ENCODE measurements around the gene SYTL2. TPM values are rescaled to one million over a fixed set of nuclear protein-coding genes. Genes with fewer than 3 reads are reported as not detected.

SYTL2 gene
- total and polyA plus RNA-seq, 4 donors: 2.6 to 27.4 (median 4.4) TPM

DNA sequence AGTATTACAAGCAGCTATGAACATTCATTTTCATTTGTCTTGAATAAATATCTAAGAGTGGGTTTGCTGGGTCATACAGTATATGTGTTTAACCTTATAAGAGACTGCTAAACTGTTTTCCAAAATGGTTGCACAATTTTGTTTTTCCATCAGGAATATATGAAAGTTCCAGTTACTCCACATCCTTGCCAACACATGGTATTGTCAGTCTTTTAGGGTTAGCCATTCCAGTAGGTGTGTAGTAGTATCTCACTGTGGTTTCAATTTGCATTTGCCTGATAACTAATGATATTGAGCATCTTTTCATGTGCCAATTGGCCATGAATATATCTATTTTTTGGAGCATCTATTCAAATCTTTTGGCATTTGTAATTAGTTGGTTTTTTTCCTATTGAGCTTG lies 36.5 kb upstream of the SYTL2 start (continued):
- TF ChIP-seq HNF4G (IDR thresholded peaks at IDR 0.05): no peak
- no peak for TF ChIP-seq FOXA1 (IDR thresholded peaks at IDR 0.05)
- no peak for TF ChIP-seq HNF4A (conservative IDR thresholded peaks at IDR 0.05)
- no peak for TF ChIP-seq FOXA2 (IDR thresholded peaks at IDR 0.05)
- no peak for TF ChIP-seq GABPA (IDR thresholded peaks at IDR 0.05 in 1 of 2, conservative IDR thresholded peaks at IDR 0.05 in 1 of 2)

DNA sequence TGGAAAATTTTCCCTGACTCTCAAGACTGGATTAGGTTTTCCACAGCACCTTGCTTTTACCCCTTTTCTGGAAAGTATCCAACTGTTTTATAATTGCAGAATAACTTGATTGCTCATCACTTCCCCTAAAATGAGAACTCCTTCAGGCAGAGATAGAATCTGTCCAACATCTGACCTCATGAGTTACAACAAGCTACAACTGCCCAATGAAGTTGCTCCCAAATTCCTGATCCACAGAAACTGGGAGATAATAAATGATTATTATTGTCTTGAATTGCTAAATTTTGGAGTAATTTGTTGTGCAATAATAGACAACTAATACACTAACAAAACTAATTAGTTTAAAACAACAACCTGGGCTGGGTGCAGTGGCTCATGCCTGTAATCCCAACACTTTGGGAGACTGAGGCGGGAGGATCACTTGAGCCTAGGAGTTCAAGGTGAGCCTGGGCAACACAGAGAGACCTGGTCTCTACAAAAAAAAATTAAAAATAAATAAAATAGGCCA lies 34.2 kb upstream of the SYTL2 start:
- TF ChIP-seq JUND (IDR thresholded peaks at IDR 0.05): no peak
- no peak for TF ChIP-seq NR2F2 (IDR thresholded peaks at IDR 0.05)
- TF ChIP-seq MAX (IDR thresholded peaks at IDR 0.05): no peak
- TF ChIP-seq GABPA (IDR thresholded peaks at IDR 0.05 in 1 of 2, conservative IDR thresholded peaks at IDR 0.05 in 1 of 2): no peak
- no peak for TF ChIP-seq FOXA1 (IDR thresholded peaks at IDR 0.05)
- no peak for TF ChIP-seq FOXA2 (IDR thresholded peaks at IDR 0.05)
- TF ChIP-seq YY1 (IDR thresholded peaks at IDR 0.05): no peak
- no peak for TF ChIP-seq EGR1 (IDR thresholded peaks at IDR 0.05; ENCODE audit: low read depth in 2 of 2)
- Histone ChIP-seq H3K9ac (ENCODE audit: low read depth in 1 of 2, low read length in 2 of 2) (no peak overlapping the region), H3K9me3 (ENCODE audit: control insufficient read depth in 4 of 4, low read length in 3 of 4) (no peaks in the 10 kb centered on the region), H3K27me3 (ENCODE audit: control insufficient read depth in 4 of 4, insufficient read depth in 4 of 4, low read length in 3 of 4) (no peaks in the 10 kb centered on the region), H3K4me3 (ENCODE audit: low read depth in 1 of 3, low read length in 3 of 3) (no peak overlapping the region), H3K4me1 (ENCODE audit: control insufficient read depth in 4 of 4, insufficient read depth in 4 of 4, low read length in 3 of 4) (no peaks in the 10 kb centered on the region), H3K36me3 (ENCODE audit: control insufficient read depth in 4 of 4, insufficient read depth in 3 of 4, low read depth in 1 of 4, low read length in 3 of 4) (peaks cover 0 to 1% (median 0%) of the 10 kb centered on the region in 4 donors), H3K27ac (ENCODE audit: low read depth in 1 of 2, low read length in 2 of 2) (no peak overlapping the region)
- no peak for DNase-seq (ENCODE audit: low spot score)
- WGBS: 100% methylated on average over 1 of the region's 1 CpG

DNA sequence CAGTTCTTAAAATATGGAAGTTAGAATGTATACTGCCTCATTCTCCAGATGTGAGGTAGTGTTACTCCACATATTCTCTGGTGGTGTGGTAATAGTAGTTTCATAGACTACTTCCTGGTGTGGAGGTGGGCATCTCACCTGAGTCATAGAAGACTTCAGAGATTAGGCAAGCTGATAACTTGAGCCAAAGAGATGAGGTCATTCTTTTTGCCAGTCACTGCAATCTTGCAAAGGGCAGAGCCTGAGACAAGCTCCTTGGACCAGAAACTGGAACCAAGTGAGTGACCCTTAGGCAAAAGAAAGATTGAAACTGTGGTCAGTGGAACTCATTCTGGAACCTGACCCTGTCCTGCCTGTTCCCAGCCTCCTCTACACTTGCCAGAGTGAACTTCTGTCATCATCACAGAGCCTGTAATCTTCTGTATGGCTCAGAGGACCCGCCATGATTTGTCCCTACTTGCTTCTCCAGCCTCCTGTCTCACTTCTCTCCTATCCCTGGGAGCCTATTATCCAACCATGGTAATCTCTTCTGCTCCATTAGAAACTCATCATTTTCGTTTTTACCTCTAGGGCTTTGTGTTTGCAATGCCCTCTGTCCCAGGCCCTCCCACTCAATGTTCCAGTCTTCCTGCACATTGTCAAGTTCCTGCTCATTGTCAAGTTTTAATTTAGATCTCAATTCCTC lies 33.6 kb upstream of the SYTL2 start:
- no peak overlapping the region for H3K9ac ChIP-seq (ENCODE audit: low read depth in 1 of 2, low read length in 2 of 2)
- no peak for TF ChIP-seq HNF4A (conservative IDR thresholded peaks at IDR 0.05)
- no peak for TF ChIP-seq GABPA (IDR thresholded peaks at IDR 0.05 in 1 of 2, conservative IDR thresholded peaks at IDR 0.05 in 1 of 2)
- TF ChIP-seq REST (IDR thresholded peaks at IDR 0.05): no peak
- TF ChIP-seq RAD21 (IDR thresholded peaks at IDR 0.05): no peak
- TF ChIP-seq SP1 (IDR thresholded peaks at IDR 0.05): no peak
- no peak for TF ChIP-seq ZBTB33 (IDR thresholded peaks at IDR 0.05)
- no peak for TF ChIP-seq NR2F2 (IDR thresholded peaks at IDR 0.05)
- TF ChIP-seq JUND (IDR thresholded peaks at IDR 0.05): no peak
- TF ChIP-seq FOXA1 (IDR thresholded peaks at IDR 0.05): no peak
- no peak for TF ChIP-seq FOXA2 (IDR thresholded peaks at IDR 0.05)
- no peak for TF ChIP-seq YY1 (IDR thresholded peaks at IDR 0.05)
- TF ChIP-seq MAX (IDR thresholded peaks at IDR 0.05): no peak
- no peak for DNase-seq (ENCODE audit: low spot score)
- H3K4me1 ChIP-seq (ENCODE audit: control insufficient read depth in 4 of 4, insufficient read depth in 4 of 4, low read length in 3 of 4): no peaks in the 10 kb centered on the region
- H3K4me3 ChIP-seq (ENCODE audit: low read depth in 1 of 3, low read length in 3 of 3): no peak overlapping the region
- peaks cover 0 to 1% (median 0%) of the 10 kb centered on the region in 4 donors for H3K36me3 ChIP-seq (ENCODE audit: control insufficient read depth in 4 of 4, insufficient read depth in 3 of 4, low read depth in 1 of 4, low read length in 3 of 4)
- H3K9me3 ChIP-seq (ENCODE audit: control insufficient read depth in 4 of 4, low read length in 3 of 4): no peaks in the 10 kb centered on the region
- no peaks in the 10 kb centered on the region for H3K27me3 ChIP-seq (ENCODE audit: control insufficient read depth in 4 of 4, insufficient read depth in 4 of 4, low read length in 3 of 4)
- no peak overlapping the region for H3K27ac ChIP-seq (ENCODE audit: low read depth in 1 of 2, low read length in 2 of 2)
- WGBS: 68% methylated on average over 2 of the region's 2 CpGs

All from liver (tissue), 9 donors.